ENCODE data around the gene PSMA7. TPM values are rescaled to one million over a fixed set of nuclear protein-coding genes. Genes with fewer than 3 reads are reported as not detected.

Gene PSMA7
- total and polyA plus RNA-seq, 9 donors, result 105 to 214 (median 168) TPM

GRCh38 chr20:62147125-62147524 is 3.9 kb upstream of the PSMA7 start:
- DNase-seq, result no peak
- Histone ChIP-seq H3K36me3 (no peaks in the 10 kb centered on the region), H3K4me1 (ENCODE audit: insufficient read depth) (peaks cover 19% of the 10 kb centered on the region), H3K9me3 (no peaks in the 10 kb centered on the region), H3K27ac (no peak overlapping the region), H3K4me3 (no peak overlapping the region), H3K27me3 (no peaks in the 10 kb centered on the region)
- intact Hi-C loops (cut with DNase I), result no loop called here
- WGBS, 3 donors, result 90 to 96% (median 92%) methylated on average over 6 of the region's 6 CpGs
- TF ChIP-seq POLR2A (IDR thresholded peaks at IDR 0.05) (no peak), EP300 (IDR thresholded peaks at IDR 0.05) (no peak), CTCF (IDR thresholded peaks at IDR 0.05) (no peak)

GRCh38 chr20:62146019-62146755 is 3.0 kb upstream of the PSMA7 start:
- Histone ChIP-seq H3K9me3 (no peaks in the 10 kb centered on the region), H3K4me3 (no peak overlapping the region), H3K36me3 (no peaks in the 10 kb centered on the region), H3K27me3 (no peaks in the 10 kb centered on the region), H3K27ac (no peak overlapping the region), H3K4me1 (ENCODE audit: insufficient read depth) (peaks cover 24% of the 10 kb centered on the region)
- no peak for DNase-seq
- intact Hi-C loops (cut with DNase I), result no loop called here
- 92 to 95% (median 94%) methylated on average over 22 of the region's 22 CpGs for WGBS, 3 donors
- no peak for TF ChIP-seq POLR2A (IDR thresholded peaks at IDR 0.05)
- no peak for TF ChIP-seq CTCF (IDR thresholded peaks at IDR 0.05)
- no peak for TF ChIP-seq EP300 (IDR thresholded peaks at IDR 0.05)

- TF ChIP-seq CTCF (IDR thresholded peaks at IDR 0.05) (no peak), EP300 (IDR thresholded peaks at IDR 0.05) (no peak), POLR2A (IDR thresholded peaks at IDR 0.05) (no peak)
- Histone ChIP-seq H3K4me3 (no peak overlapping the region), H3K4me1 (ENCODE audit: insufficient read depth) (peaks cover 22% of the 10 kb centered on the region), H3K27ac (no peak overlapping the region), H3K9me3 (no peaks in the 10 kb centered on the region), H3K27me3 (no peaks in the 10 kb centered on the region), H3K36me3 (no peaks in the 10 kb centered on the region)
- intact Hi-C loops (cut with DNase I), result no loop called here
- no peak for DNase-seq
- 92 to 93% (median 92%) methylated on average over 7 of the region's 7 CpGs for WGBS, 3 donors
Measured at GRCh38 chr20:62145688-62146018, 2.5 kb upstream of the PSMA7 start.

- H3K27me3 ChIP-seq, result no peaks in the 10 kb centered on the region
- H3K4me1 ChIP-seq (ENCODE audit: insufficient read depth), result peaks cover 17% of the 10 kb centered on the region
- peak; percentile 46 to 73 (median 58) for DNase-seq
- peak overlapping the region; percentile 68 for H3K4me3 ChIP-seq
- no peaks in the 10 kb centered on the region for H3K9me3 ChIP-seq
- intact Hi-C loops (cut with DNase I), result loop anchor here in 3 of 4 donors (2.0 to 5.0 kb wide), 5 partner anchors 21 to 238 kb away; partner anchors contain the start of genes LSM14B (in 1 of the 3) and TAF4 (in 1 of the 3)
- H3K36me3 ChIP-seq, result no peaks in the 10 kb centered on the region
- 0 to 2% (median 1%) methylated on average over 49 to 103 of the region's 104 CpGs for WGBS, 3 donors
- peak overlapping the region; percentile 98 to 100 for H3K27ac ChIP-seq
- TF ChIP-seq EP300 (IDR thresholded peaks at IDR 0.05) (no peak), POLR2A (IDR thresholded peaks at IDR 0.05) (no peak), CTCF (IDR thresholded peaks at IDR 0.05) (no peak)
Measured at GRCh38 chr20:62143957-62144825, 997 bp upstream of the PSMA7 start.

All from ovary (tissue), 9 donors.